ENCODE measurements around the gene SGTB.

DNA sequence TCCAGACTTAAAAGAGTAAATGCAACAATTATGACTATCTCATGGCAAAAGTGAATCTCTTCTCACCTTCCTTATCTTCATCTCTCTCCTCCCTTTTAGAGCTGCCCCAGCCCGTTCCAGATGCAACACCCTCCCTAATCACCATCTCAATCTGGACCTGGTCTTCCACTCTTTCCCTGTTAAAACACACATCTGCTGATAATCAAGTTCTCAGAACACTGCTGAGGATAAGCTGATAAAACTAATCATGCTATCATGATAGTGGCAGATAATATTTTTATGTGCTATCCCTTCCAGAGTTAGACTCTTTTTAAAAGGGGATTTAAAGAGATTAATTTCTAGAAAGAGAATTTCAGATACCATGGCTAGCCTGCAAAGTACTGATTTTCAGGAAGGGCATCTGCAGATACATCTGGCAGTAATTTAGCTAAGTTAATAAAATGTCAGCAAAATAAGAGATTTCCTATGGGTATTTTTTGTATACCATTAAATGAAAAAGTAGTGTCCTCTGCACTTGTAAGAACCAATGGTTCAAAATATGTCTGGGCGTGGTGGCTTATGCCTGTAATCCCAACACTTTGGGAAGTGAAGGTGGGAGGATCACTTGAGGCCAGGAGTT, 17.2 kb downstream of the SGTB start:
- no peak for TF ChIP-seq CTCF (conservative IDR thresholded peaks at IDR 0.05 in 1 of 2, IDR thresholded peaks at IDR 0.05 in 1 of 2; ENCODE audit: low read depth in 1 of 2, low read length in 2 of 2)
- no peak for TF ChIP-seq EZH2 (IDR thresholded peaks at IDR 0.05; ENCODE audit: low read length, missing control alignments)

All from fibroblast of lung (primary cell).